ENCODE results near the gene ERC1.

ERC1 gene

DNA sequence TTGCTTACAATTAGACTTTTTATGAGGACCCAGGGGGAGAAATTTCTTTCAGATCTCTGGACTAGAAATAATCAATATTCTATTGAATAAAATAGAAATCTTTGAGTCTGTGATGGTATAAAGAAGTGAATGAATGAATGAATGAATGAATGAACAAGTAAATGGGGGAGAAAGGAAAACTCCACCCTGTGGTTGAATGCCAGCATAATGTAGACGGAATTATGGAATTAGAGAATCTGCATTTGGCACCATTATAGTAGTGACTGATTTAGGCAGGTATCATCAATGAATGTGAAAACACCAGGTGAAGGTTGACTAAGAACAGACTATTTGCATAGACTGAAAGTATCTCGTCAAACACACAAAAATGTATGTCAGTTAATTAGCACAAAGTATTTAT lies 468.3 kb downstream of the ERC1 start:
- no peak overlapping the region for H3K23ac ChIP-seq (ENCODE audit: low read length in 2 of 2)
- no peak overlapping the region for H4K91ac ChIP-seq (ENCODE audit: low read length)
- H3K4me2 ChIP-seq (ENCODE audit: low read length, poor library complexity, severe bottlenecking), result no peak overlapping the region
- H3K4me3 ChIP-seq (ENCODE audit: insufficient read depth in 1 of 2, low read depth in 1 of 2, low read length in 2 of 2), result no peak overlapping the region
- H3K9ac ChIP-seq (ENCODE audit: low read length), result no peak overlapping the region
- H3K18ac ChIP-seq (ENCODE audit: low read depth in 1 of 2, low read length in 2 of 2), result no peak overlapping the region
- no peak overlapping the region for H2BK12ac ChIP-seq (ENCODE audit: low read length in 2 of 2)
- H2BK120ac ChIP-seq (ENCODE audit: low read depth, low read length), result no peak overlapping the region
- H2BK15ac ChIP-seq (ENCODE audit: low read depth, poor library complexity, severe bottlenecking), result no peak overlapping the region
- no peak overlapping the region for H4K8ac ChIP-seq (ENCODE audit: low read length)
- H3K4ac ChIP-seq (ENCODE audit: low read depth in 1 of 2, low read length in 2 of 2), result no peak overlapping the region
- H3K9me3 ChIP-seq (ENCODE audit: control insufficient read depth, low read length), result peaks cover 10% of the 10 kb centered on the region
- H3K14ac ChIP-seq (ENCODE audit: low read length in 2 of 2), result no peak overlapping the region
- peaks cover 5% of the 10 kb centered on the region for H3K4me1 ChIP-seq (ENCODE audit: control insufficient read depth, insufficient read depth, low read depth, low read length)
- peaks cover 0 to 4% of the 10 kb centered on the region in 2 experiments for H3K36me3 ChIP-seq (ENCODE audit: control insufficient read depth in 1 of 2, insufficient read depth in 2 of 2, low read depth in 1 of 2, low read length in 2 of 2)
- H3K79me1 ChIP-seq (replicated peaks; ENCODE audit: low read length, poor library complexity, severe bottlenecking), result peaks cover 1% of the 10 kb centered on the region
- DNase-seq, result no peak
- H3K27ac ChIP-seq (ENCODE audit: low read length, poor library complexity, severe bottlenecking), result no peak overlapping the region
- WGBS, result 95% methylated on average over 1 of the region's 2 CpGs
- H2AFZ ChIP-seq (ENCODE audit: low read depth, low read length), result no peak overlapping the region
- no peak overlapping the region for H2AK5ac ChIP-seq (ENCODE audit: low read length, severe bottlenecking)
- H2BK5ac ChIP-seq (ENCODE audit: low read depth, low read length, poor library complexity, severe bottlenecking), result no peak overlapping the region
- no peaks in the 10 kb centered on the region for H3K27me3 ChIP-seq (ENCODE audit: control insufficient read depth in 1 of 2, insufficient read depth in 1 of 2, low read length in 2 of 2)

DNA sequence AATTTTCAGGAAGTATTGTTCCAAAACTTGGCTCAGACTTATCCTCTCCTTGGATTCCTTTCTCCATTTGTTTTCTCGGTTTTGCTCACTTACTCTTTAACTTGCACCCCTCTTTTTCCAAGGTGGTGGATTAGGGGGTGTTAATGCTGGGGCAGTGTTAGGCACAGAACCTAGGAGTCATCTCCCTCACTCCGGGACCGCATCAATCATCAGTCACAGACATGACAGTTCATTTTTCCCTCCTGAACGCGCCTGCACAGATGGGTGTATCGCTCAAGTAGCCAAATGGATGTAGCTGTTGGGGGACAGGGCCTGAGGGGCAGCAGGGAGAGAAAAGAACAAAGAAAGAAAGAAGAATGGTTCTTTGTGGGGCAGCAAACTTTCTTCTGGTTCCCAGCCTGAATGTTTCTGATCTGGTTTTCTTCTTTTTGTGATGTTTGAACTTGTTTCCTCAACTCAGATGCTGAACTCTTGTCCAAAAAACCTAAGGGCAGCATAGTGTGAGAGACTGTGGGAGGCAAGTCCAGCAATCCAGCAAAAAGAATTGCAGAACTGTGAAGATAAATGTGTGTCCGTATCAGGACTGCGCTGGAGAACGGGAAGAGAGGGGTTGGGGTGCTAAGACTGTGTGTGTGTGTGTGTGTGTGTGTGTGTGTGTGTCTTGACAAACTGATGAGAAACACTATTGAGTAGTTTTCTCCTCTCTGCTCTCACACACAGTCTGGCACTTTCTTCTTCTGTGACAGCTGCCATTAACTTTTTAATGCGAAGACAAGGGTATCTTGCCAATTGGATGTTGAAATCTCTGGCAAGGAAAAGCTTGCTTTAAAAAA lies 472.3 kb downstream of the ERC1 start:
- Histone ChIP-seq H3K4me1 (ENCODE audit: control insufficient read depth, insufficient read depth, low read depth, low read length) (peaks cover 3% of the 10 kb centered on the region), H3K4me3 (ENCODE audit: insufficient read depth in 1 of 2, low read depth in 1 of 2, low read length in 2 of 2) (no peak overlapping the region), H3K23ac (ENCODE audit: low read length in 2 of 2) (no peak overlapping the region), H3K36me3 (ENCODE audit: control insufficient read depth in 1 of 2, insufficient read depth in 2 of 2, low read depth in 1 of 2, low read length in 2 of 2) (peaks cover 6 to 9% of the 10 kb centered on the region in 2 experiments), H3K9me3 (ENCODE audit: control insufficient read depth, low read length) (peaks cover 10% of the 10 kb centered on the region), H3K79me1 (replicated peaks; ENCODE audit: low read length, poor library complexity, severe bottlenecking) (no peaks in the 10 kb centered on the region), H3K9ac (ENCODE audit: low read length) (no peak overlapping the region), H3K4ac (ENCODE audit: low read depth in 1 of 2, low read length in 2 of 2) (no peak overlapping the region), H2AK5ac (ENCODE audit: low read length, severe bottlenecking) (no peak overlapping the region), H2AFZ (ENCODE audit: low read depth, low read length) (no peak overlapping the region), H3K27ac (ENCODE audit: low read length, poor library complexity, severe bottlenecking) (no peak overlapping the region), H3K18ac (ENCODE audit: low read depth in 1 of 2, low read length in 2 of 2) (peak overlapping the region in 1 of 2 experiments; percentile 70), H2BK120ac (ENCODE audit: low read depth, low read length) (no peak overlapping the region), H3K14ac (ENCODE audit: low read length in 2 of 2) (peak overlapping the region in 1 of 2 experiments; percentile 77), H2BK5ac (ENCODE audit: low read depth, low read length, poor library complexity, severe bottlenecking) (no peak overlapping the region), H3K27me3 (ENCODE audit: control insufficient read depth in 1 of 2, insufficient read depth in 1 of 2, low read length in 2 of 2) (no peaks in the 10 kb centered on the region), H3K4me2 (ENCODE audit: low read length, poor library complexity, severe bottlenecking) (no peak overlapping the region), H2BK15ac (ENCODE audit: low read depth, poor library complexity, severe bottlenecking) (no peak overlapping the region), H4K8ac (ENCODE audit: low read length) (no peak overlapping the region), H4K91ac (ENCODE audit: low read length) (no peak overlapping the region), H2BK12ac (ENCODE audit: low read length in 2 of 2) (no peak overlapping the region)
- 95% methylated on average over 8 of the region's 10 CpGs for WGBS
- DNase-seq, result no peak

GRCh38 chr12:1464925-1465324 lies 473.9 kb downstream of the ERC1 start:
- Histone ChIP-seq H3K4me3 (ENCODE audit: insufficient read depth in 1 of 2, low read depth in 1 of 2, low read length in 2 of 2) (no peak overlapping the region), H2AK5ac (ENCODE audit: low read length, severe bottlenecking) (no peak overlapping the region), H3K23ac (ENCODE audit: low read length in 2 of 2) (no peak overlapping the region), H3K27me3 (ENCODE audit: control insufficient read depth in 1 of 2, insufficient read depth in 1 of 2, low read length in 2 of 2) (no peaks in the 10 kb centered on the region), H2BK12ac (ENCODE audit: low read length in 2 of 2) (no peak overlapping the region), H3K18ac (ENCODE audit: low read depth in 1 of 2, low read length in 2 of 2) (no peak overlapping the region), H3K4ac (ENCODE audit: low read depth in 1 of 2, low read length in 2 of 2) (no peak overlapping the region), H3K27ac (ENCODE audit: low read length, poor library complexity, severe bottlenecking) (no peak overlapping the region), H3K4me1 (ENCODE audit: control insufficient read depth, insufficient read depth, low read depth, low read length) (peaks cover 9% of the 10 kb centered on the region), H2BK120ac (ENCODE audit: low read depth, low read length) (no peak overlapping the region), H3K14ac (ENCODE audit: low read length in 2 of 2) (no peak overlapping the region), H4K8ac (ENCODE audit: low read length) (no peak overlapping the region), H3K79me1 (replicated peaks; ENCODE audit: low read length, poor library complexity, severe bottlenecking) (peaks cover 3% of the 10 kb centered on the region), H3K36me3 (ENCODE audit: control insufficient read depth in 1 of 2, insufficient read depth in 2 of 2, low read depth in 1 of 2, low read length in 2 of 2) (peaks cover 9 to 10% of the 10 kb centered on the region in 2 experiments), H2BK5ac (ENCODE audit: low read depth, low read length, poor library complexity, severe bottlenecking) (no peak overlapping the region), H2BK15ac (ENCODE audit: low read depth, poor library complexity, severe bottlenecking) (no peak overlapping the region), H4K91ac (ENCODE audit: low read length) (no peak overlapping the region), H3K9me3 (ENCODE audit: control insufficient read depth, low read length) (peaks cover 10% of the 10 kb centered on the region), H2AFZ (ENCODE audit: low read depth, low read length) (no peak overlapping the region), H3K4me2 (ENCODE audit: low read length, poor library complexity, severe bottlenecking) (no peak overlapping the region), H3K9ac (ENCODE audit: low read length) (no peak overlapping the region)
- WGBS, result 88% methylated on average over 6 of the region's 6 CpGs
- no peak for DNase-seq

DNA sequence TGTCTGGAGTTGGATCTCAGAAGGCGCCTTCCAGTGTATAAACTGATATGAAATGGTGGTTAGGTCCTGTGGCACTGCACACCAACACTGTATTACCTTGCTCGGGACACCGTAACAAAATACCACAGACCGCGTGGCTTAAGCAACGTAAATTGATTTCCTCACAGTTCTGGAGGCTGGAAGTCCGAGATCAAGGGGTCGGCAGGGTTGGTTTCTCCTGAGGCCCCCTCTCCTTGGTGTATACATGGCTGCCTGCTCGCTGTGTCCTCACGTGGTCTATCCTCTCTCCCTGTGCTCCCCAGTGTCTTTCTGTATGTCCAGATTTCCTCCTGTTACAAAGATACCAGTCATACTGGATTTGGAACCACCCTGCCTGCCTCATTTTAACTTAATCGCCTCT lies 475.0 kb downstream of the ERC1 start:
- Histone ChIP-seq H3K4me2 (ENCODE audit: low read length, poor library complexity, severe bottlenecking) (no peak overlapping the region), H3K14ac (ENCODE audit: low read length in 2 of 2) (no peak overlapping the region), H3K18ac (ENCODE audit: low read depth in 1 of 2, low read length in 2 of 2) (no peak overlapping the region), H2BK15ac (ENCODE audit: low read depth, poor library complexity, severe bottlenecking) (peak overlapping the region; percentile 2), H2BK12ac (ENCODE audit: low read length in 2 of 2) (no peak overlapping the region), H4K91ac (ENCODE audit: low read length) (no peak overlapping the region), H3K27ac (ENCODE audit: low read length, poor library complexity, severe bottlenecking) (no peak overlapping the region), H2BK5ac (ENCODE audit: low read depth, low read length, poor library complexity, severe bottlenecking) (no peak overlapping the region), H3K79me1 (replicated peaks; ENCODE audit: low read length, poor library complexity, severe bottlenecking) (peaks cover 3% of the 10 kb centered on the region), H2BK120ac (ENCODE audit: low read depth, low read length) (no peak overlapping the region), H3K9ac (ENCODE audit: low read length) (no peak overlapping the region), H3K23ac (ENCODE audit: low read length in 2 of 2) (no peak overlapping the region), H3K36me3 (ENCODE audit: control insufficient read depth in 1 of 2, insufficient read depth in 2 of 2, low read depth in 1 of 2, low read length in 2 of 2) (peaks cover 10 to 11% of the 10 kb centered on the region in 2 experiments), H4K8ac (ENCODE audit: low read length) (no peak overlapping the region), H2AFZ (ENCODE audit: low read depth, low read length) (no peak overlapping the region), H3K4ac (ENCODE audit: low read depth in 1 of 2, low read length in 2 of 2) (no peak overlapping the region), H2AK5ac (ENCODE audit: low read length, severe bottlenecking) (no peak overlapping the region), H3K27me3 (ENCODE audit: control insufficient read depth in 1 of 2, insufficient read depth in 1 of 2, low read length in 2 of 2) (no peaks in the 10 kb centered on the region), H3K4me3 (ENCODE audit: insufficient read depth in 1 of 2, low read depth in 1 of 2, low read length in 2 of 2) (no peak overlapping the region), H3K4me1 (ENCODE audit: control insufficient read depth, insufficient read depth, low read depth, low read length) (peaks cover 9% of the 10 kb centered on the region), H3K9me3 (ENCODE audit: control insufficient read depth, low read length) (peaks cover 10% of the 10 kb centered on the region)
- DNase-seq, result no peak
- 98% methylated on average over 11 of the region's 11 CpGs for WGBS

Measured in mesenchymal stem cell (in vitro differentiated cells and primary cell).